PC-9 (cell line): ENCODE measurements around the gene RPL36AL. TPM values are rescaled to one million over a fixed set of nuclear protein-coding genes. Genes with fewer than 3 reads are reported as not detected.
A peak's percentile ranks its signal among the peaks of the same experiment; 100 is the strongest.

Experiments
- BruUV-seq: library from RNA; stranded (reverse); fragments of 400-500 nt; replicated peaks from 2 replicates; lab custom pipeline; 2021; lab: Mats Ljungman, UMichigan
- CTCF ChIA-PET: fragments of 300-600 bp; sonication (Branson Sonifier 250); formaldehyde crosslinking; loops from one replicate; lab custom pipeline; 2022; ENCODE audit warnings: antibody characterized with exemption; lab: Charles Lee
- POLR2A ChIA-PET: fragments of 300-600 bp; sonication (Branson Sonifier 250); formaldehyde crosslinking; loops from one replicate; lab custom pipeline; 2022; ENCODE audit warnings: antibody characterized with exemption; ENCODE audit not compliant: unreplicated experiment; lab: Charles Lee
- DNase-seq, 2 experiments: peaks; one replicate each; pipeline versions ENCODE4 v3.0.0 to v3.0.0-alpha.2; 2015 to 2022; ENCODE audit warnings: mixed read lengths in 1 of 2
- H2AFZ ChIP-seq: fragments of 200-600 bp; sonication (generic); 2 replicates; pipeline ENCODE4 v1.8.1; 2017; ENCODE audit warnings: antibody characterized with exemption
- H3F3A ChIP-seq: fragments of 200-600 bp; sonication (generic); 2 replicates; pipeline ENCODE4 v1.8.1; 2017; ENCODE audit warnings: antibody characterized with exemption, mild to moderate bottlenecking, low read depth; ENCODE audit not compliant: insufficient read depth
- H3K27ac ChIP-seq: fragments of 200-600 bp; sonication (generic); 2 replicates; pipeline ENCODE4 v1.6.1; 2016; ENCODE audit warnings: mixed run types
- H3K27me3 ChIP-seq: fragments of 200-600 bp; sonication (generic); 2 replicates; pipeline ENCODE4 v1.6.1; 2016; ENCODE audit warnings: low read depth, mixed run types; ENCODE audit not compliant: insufficient read depth
- H3K36me3 ChIP-seq: fragments of 200-600 bp; sonication (generic); 2 replicates; pipeline ENCODE4 v1.6.1; 2016; ENCODE audit warnings: low read depth, mixed run types
- H3K4me1 ChIP-seq: fragments of 200-600 bp; sonication (generic); replicated peaks from 2 replicates; pipeline ENCODE4 v1.6.1; 2016; ENCODE audit warnings: mixed run types; ENCODE audit not compliant: insufficient read depth
- H3K4me2 ChIP-seq: fragments of 200-600 bp; sonication (generic); 2 replicates; pipeline ENCODE4 v1.6.1; 2017; ENCODE audit warnings: mixed run types
- H3K4me3 ChIP-seq: fragments of 200-600 bp; sonication (generic); 2 replicates; pipeline ENCODE4 v1.6.1; 2016; ENCODE audit warnings: mixed run types
- H3K79me2 ChIP-seq: fragments of 200-600 bp; sonication (generic); 2 replicates; pipeline ENCODE4 v1.6.1; 2017; ENCODE audit warnings: low read depth, mixed run types
- H3K9me2 ChIP-seq: fragments of 200-600 bp; sonication (generic); 2 replicates; pipeline ENCODE4 v1.8.1; 2017; ENCODE audit warnings: mild to moderate bottlenecking; ENCODE audit not compliant: insufficient read depth
- H3K9me3 ChIP-seq: fragments of 200-600 bp; sonication (generic); 2 replicates; pipeline ENCODE4 v1.8.1; 2016; ENCODE audit warnings: low read depth; ENCODE audit not compliant: insufficient read depth
- H4K20me1 ChIP-seq: fragments of 200-600 bp; sonication (generic); 2 replicates; pipeline ENCODE4 v1.8.1; 2017; ENCODE audit not compliant: insufficient read depth
- EZH2 ChIP-seq: fragments of 200-600 bp; sonication (generic); IDR thresholded peaks from 2 replicates; pipeline ENCODE4 v1.8.0; 2017; ENCODE audit warnings: antibody characterized with exemption, low read depth
- intact Hi-C: fragments of 100-400 bp; cut with micrococcal nuclease; formaldehyde crosslinking; loops from one replicate; pipeline ENCODE4 v1.10.0; 2022; ENCODE audit not compliant: unreplicated experiment
- total RNA-seq: library from RNA; stranded (reverse); gene quantifications from 2 replicates; pipeline ENCODE4 v1.2.3, GENCODE V29; 2021
- TF ChIP-seq, protein P1 (sequence below): fragments of 200-600 bp; sonication (generic); conservative IDR thresholded peaks from 2 replicates; pipeline ENCODE4 v1.6.1; 2017; ENCODE audit warnings: mixed run types, antibody characterized with exemption, mild to moderate bottlenecking, moderate library complexity

Gene RPL36AL
- total RNA-seq, 1 experiment from 2014 or later, result 151 TPM

GRCh38 chr14:49612251-49612650 is 8.2 kb downstream of the RPL36AL start:
- TF ChIP-seq, protein P1, sequence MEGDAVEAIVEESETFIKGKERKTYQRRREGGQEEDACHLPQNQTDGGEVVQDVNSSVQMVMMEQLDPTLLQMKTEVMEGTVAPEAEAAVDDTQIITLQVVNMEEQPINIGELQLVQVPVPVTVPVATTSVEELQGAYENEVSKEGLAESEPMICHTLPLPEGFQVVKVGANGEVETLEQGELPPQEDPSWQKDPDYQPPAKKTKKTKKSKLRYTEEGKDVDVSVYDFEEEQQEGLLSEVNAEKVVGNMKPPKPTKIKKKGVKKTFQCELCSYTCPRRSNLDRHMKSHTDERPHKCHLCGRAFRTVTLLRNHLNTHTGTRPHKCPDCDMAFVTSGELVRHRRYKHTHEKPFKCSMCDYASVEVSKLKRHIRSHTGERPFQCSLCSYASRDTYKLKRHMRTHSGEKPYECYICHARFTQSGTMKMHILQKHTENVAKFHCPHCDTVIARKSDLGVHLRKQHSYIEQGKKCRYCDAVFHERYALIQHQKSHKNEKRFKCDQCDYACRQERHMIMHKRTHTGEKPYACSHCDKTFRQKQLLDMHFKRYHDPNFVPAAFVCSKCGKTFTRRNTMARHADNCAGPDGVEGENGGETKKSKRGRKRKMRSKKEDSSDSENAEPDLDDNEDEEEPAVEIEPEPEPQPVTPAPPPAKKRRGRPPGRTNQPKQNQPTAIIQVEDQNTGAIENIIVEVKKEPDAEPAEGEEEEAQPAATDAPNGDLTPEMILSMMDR, result no peak
- no peak for TF ChIP-seq EZH2
- H3K4me3 ChIP-seq, result no peak overlapping the region
- H3K27ac ChIP-seq, result no peak overlapping the region
- no peak overlapping the region for H3K4me2 ChIP-seq
- peaks cover 3% of the 10 kb centered on the region; the same call in 1 of the 2 replicates for H3K79me2 ChIP-seq
- H3K4me1 ChIP-seq, result peaks cover 3% of the 10 kb centered on the region
- H4K20me1 ChIP-seq, result peaks cover 6% of the 10 kb centered on the region; the same call in 1 of the 2 replicates
- no peaks in the 10 kb centered on the region for H3K9me3 ChIP-seq
- no TSS peak for BruUV-seq
- no peaks in the 10 kb centered on the region for H3K27me3 ChIP-seq
- H3K9me2 ChIP-seq, result no peaks in the 10 kb centered on the region
- ChIA-PET CTCF (no interaction called here), POLR2A (interaction anchor here (0.6 kb wide), 2 partner anchors 544 to 1174 kb away, joined by 3 to 11 read pairs; no protein-coding TSS in a partner anchor)
- intact Hi-C loops, result no loop called here
- peaks cover 8% of the 10 kb centered on the region for H3K36me3 ChIP-seq
- peaks cover 24% of the 10 kb centered on the region for H3F3A ChIP-seq
- no peak for DNase-seq
- H2AFZ ChIP-seq, result no peak overlapping the region

DNA sequence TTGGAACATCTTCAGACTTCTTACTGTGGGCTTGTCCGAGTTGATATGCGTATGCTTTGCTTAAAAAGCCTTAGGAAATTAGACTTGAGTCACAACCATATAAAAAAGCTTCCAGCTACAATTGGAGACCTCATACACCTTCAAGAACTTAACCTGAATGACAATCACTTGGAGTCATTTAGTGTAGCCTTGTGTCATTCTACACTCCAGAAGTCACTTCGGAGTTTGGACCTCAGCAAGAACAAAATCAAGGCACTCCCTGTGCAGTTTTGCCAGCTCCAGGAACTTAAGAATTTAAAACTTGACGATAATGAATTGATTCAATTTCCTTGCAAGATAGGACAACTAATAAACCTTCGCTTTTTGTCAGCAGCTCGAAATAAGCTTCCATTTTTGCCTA is 12.8 kb downstream of the RPL36AL start:
- BruUV-seq, result no TSS peak
- Histone ChIP-seq H2AFZ (no peak overlapping the region), H3K9me3 (no peaks in the 10 kb centered on the region), H3K9me2 (no peaks in the 10 kb centered on the region), H3K4me1 (no peaks in the 10 kb centered on the region), H3K27me3 (no peaks in the 10 kb centered on the region), H4K20me1 (no peaks in the 10 kb centered on the region), H3K4me2 (no peak overlapping the region), H3K27ac (no peak overlapping the region), H3K4me3 (no peak overlapping the region), H3K36me3 (peaks cover 4% of the 10 kb centered on the region; the same call in 1 of the 2 replicates), H3F3A (0 out of 2 replicates have a peak, but pooled peaks cover 3% of the 10 kb centered on the region), H3K79me2 (0 out of 2 replicates have a peak, but pooled peaks cover under 1% of the 10 kb centered on the region)
- CTCF ChIA-PET, result no interaction called here
- intact Hi-C loops, result no loop called here
- TF ChIP-seq, protein P1, result no peak
- no peak for TF ChIP-seq EZH2
- POLR2A ChIA-PET, result interaction anchor here (0.5 kb wide), 1 partner anchor 169 kb away, joined by 3 read pairs; no protein-coding TSS in a partner anchor
- DNase-seq, result no peak

DNA sequence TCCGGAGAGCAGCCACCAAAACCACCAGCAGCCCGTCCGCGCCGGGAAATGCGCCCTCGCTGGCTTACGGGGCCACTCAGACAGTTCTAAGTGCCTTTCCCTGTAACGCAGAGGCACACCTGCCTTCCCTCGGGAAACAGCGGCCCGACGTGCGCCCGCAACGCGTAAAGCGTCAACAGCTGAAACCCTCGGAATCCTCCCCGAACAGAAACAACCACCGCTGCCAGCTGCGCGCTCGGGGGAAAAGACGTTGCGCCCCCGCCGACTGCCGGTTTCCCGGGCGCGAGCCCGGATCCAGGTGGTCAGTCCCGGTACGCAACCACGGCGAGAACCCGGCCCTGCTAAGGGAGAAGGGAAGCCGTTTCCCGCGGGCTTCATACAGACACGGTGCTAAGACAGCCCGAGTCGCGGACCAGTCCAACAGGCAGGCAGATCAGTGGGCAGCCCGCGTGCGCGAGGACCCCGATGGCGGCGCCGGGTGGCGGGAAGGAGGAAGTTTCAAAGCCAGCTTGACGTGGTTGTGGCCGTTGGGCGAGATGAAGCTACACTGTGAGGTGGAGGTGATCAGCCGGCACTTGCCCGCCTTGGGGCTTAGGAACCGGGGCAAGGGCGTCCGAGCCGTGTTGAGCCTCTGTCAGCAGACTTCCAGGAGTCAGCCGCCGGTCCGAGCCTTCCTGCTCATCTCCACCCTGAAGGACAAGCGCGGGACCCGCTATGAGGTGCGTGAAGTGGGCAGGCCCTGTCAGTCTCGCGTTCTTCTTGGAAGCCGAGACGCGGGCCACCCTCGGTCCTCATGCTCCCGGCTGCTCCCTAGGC is 21.7 kb downstream of the RPL36AL start, which contains the start of gene LRR1:
Gene LRR1 (plus strand): TSS at position 456 of the 816 bp plus-strand sequence. CDS start 81 bp downstream, at position 537.
- H3K4me1 ChIP-seq, result peaks cover 29% of the 10 kb centered on the region
- intact Hi-C loops, result loop anchor here (1.0 kb wide), 1 partner anchor 22 kb away; the partner anchor contains the start of genes MGAT2 and RPL36AL
- DNase-seq, result peak; percentile 72 to 88
- peak within 1 kb of the TSS; percentile 87 for H3K4me2 ChIP-seq
- ChIA-PET CTCF (interaction anchor here (0.6 to 1.8 kb wide), 2 partner anchors 12 to 359 kb away, joined by 4 to 6 read pairs; partner anchors contain the start of gene RPS29), POLR2A (interaction anchor here (0.6 to 1.0 kb wide), 5 partner anchors 12 to 648 kb away, joined by 3 to 4 read pairs (median 3); partner anchors contain the start of gene NEMF)
- peaks cover 59% of the 10 kb centered on the region for H3K79me2 ChIP-seq
- H3K9me3 ChIP-seq, result no peaks in the 10 kb centered on the region
- peak within 1 kb of the TSS; percentile 83 for H3K27ac ChIP-seq
- H4K20me1 ChIP-seq, result no peaks in the 10 kb centered on the region
- no peaks in the 10 kb centered on the region for H3K27me3 ChIP-seq
- peak within 1 kb of the TSS; percentile 91 for H2AFZ ChIP-seq
- BruUV-seq, result no TSS peak
- TF ChIP-seq, protein P1, result no peak
- no peak for TF ChIP-seq EZH2
- peak within 1 kb of the TSS; percentile 100 for H3K4me3 ChIP-seq
- no peaks in the 10 kb centered on the region for H3K9me2 ChIP-seq
- peaks cover 13% of the 10 kb centered on the region for H3F3A ChIP-seq
- no peaks in the 10 kb centered on the region; the same call in 1 of the 2 replicates for H3K36me3 ChIP-seq
